ENCODE measurements around the gene RSRP1.
"Not testable (repeated sequence)": the region's sequence is repeated elsewhere in the genome, so short reads cannot be mapped to it uniquely, and the experiment has no call there.

RSRP1 gene

DNA sequence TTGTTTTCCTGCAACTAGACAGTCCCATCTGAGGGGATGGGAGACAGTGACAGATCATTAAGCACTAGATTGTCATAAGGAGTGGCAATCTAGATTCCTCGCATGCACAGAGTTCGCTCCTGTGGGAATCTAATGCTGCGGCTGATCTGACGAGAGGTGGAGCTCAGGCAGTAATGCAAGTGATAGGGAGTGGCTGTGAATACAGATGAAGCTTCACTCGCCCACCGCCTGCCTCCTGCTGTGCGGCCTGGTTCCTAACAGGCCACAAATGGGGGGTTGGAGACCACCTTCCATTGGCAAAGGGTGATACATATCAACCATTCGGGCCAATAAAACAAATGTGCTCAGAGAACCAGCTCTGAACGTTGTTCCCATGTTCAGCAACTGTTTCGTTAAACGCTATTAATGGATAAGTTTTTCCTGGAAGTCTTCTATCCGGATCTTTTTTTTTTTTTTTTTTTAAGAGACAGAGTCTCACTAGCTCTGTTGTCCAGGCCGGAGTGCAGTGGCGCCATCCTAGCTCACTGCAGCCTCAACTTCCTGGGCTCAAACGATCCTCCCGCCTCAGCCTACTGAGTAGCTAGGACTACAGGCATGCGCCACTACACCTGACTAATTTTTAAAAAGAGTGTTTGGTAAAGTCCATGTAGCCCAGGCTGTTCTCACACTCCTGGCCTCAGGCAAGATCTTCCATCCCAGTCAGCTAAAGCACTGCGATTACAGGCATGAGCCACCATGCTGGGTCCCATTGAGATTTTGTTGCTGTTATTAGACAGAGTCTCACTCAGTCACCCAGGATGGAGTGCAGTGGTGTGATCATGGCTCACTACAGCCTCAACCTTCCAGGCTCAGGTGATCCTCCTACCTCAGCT, 8.7 kb upstream of the RSRP1 start:
- DNase-seq, result no peak

DNA sequence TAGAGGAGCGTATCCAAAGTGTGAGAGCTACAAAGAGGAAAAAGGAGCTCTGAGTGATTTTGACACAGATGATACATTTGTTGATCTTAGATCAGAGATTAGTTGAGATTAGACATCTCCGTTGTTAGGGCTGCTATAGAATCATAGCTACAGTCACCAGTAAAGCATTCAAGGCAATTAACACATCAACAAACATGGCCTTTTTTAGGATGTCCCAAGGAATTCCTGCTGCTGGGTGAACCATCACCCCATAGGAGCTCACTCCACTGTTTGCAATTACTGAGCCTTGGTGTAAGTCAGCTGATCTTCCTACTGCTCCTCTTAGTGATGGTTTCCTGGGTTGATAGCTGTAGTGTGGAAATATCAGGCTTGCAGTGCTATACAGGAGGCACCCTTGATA, 6.7 kb upstream of the RSRP1 start:
- no peak for DNase-seq

GRCh38 chr1:25247829-25248754, 838 bp upstream of the RSRP1 start:
- no peak for DNase-seq

- peak; percentile 17 for DNase-seq
Observed at GRCh38 chr1:25246600-25247023, 642 bp downstream of the RSRP1 start.

DNA sequence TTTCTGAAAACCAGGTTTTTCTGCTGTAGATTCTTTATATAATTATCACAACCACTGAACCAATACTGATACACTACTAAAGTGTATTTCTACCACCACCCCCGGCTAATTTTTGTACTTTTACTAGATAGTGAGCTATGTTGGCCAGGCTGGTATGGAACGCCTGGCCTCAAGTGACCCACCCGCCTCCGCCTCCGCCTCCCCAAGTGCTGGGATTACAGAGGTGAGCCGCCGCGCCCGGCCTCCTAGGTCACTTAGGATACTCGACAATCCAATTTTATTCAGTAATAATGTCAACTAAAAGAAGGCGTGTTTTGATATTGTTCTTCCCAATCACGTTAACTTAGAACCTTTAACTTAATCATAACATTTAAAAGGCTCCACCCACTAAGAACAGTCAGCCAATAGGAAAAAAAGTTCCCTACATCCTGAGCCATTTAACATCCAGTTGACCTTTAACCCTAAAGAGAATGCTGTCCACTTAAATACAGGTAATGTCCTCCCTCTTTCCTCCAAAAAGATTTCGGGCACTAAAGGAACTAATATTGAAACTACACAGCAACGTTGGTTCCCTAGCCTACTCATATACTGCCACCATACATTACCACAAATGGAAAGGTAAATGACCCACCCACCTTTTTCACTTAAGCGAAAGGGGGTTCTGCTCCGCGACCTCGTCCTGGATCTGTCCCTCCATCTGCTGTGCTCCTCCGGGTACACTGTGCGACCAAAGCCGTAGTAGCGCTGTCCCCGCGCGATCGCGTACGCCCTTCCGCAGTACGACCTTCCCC, 1.2 kb downstream of the RSRP1 start:
- no peak for DNase-seq

- no peak for DNase-seq
Observed at GRCh38 chr1:25245393-25245792, 1.9 kb downstream of the RSRP1 start.

DNA sequence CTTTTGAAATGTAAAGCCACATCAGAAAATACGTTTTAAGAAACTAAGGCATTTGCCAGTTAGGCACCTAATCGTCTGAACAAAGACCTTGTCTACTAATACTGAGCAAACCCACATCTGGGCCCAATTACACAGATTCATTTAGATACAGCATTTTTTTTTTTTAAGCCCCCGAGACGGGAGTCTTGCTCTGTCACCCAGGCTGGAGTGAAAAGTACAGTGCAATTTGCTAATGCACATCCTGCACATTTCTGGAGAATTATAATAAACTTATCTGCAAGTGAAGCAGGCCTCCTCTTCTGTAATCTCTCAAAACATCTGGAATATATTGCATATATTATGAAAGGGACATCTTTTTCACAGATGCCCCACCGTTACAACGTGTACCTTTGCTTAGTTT, 3.3 kb downstream of the RSRP1 start:
- DNase-seq, result no peak

DNA sequence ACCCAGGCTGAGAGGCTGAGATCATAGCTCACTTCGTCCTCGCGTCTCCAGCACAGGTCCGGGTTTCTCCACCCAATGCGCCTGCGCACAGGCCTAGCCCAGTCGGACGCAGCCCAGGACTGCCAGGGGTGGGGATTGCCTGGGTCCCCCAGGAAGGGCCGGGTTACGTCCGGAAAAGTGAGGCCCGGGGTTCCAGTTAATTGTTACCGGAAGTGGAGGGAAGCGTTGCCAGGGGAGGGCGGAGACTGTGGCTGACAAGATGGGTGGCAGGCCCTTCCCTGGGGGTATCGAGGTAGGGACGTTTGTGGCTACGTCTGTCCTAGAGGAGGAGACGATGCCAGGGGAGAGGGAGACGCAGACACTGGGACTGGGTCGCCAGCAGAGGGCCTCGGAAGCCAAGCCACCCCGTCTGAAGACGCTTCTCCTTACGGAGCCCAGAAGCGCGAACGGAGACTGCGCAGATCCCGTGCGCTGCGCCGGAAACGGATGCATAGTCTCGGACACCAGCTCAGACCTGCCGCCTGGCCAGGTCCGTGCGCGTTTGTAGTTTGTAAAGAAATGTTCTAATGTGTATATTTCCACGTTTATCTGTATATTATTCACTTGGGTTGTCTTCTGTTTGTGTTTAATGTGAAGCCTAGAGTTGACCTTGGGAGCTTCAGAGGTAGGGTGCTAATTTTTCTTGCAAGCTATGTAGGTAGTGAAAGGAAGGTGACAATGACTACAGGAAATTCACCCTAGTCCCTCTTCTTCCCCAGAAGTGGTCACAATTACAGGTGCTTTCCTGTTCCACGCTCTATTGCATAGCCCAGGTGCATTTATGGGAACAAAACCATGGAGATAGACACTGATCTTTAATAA, 7.3 kb downstream of the RSRP1 start:
- peak; percentile 72 for DNase-seq

- no peak for DNase-seq
Observed at GRCh38 chr1:25238046-25238445, 9.2 kb downstream of the RSRP1 start.

GRCh38 chr1:25236261-25236660, 11.0 kb downstream of the RSRP1 start:
- not testable (repeated sequence) for DNase-seq

GRCh38 chr1:25235411-25235810, 11.8 kb downstream of the RSRP1 start:
- not testable (repeated sequence) for DNase-seq

DNA sequence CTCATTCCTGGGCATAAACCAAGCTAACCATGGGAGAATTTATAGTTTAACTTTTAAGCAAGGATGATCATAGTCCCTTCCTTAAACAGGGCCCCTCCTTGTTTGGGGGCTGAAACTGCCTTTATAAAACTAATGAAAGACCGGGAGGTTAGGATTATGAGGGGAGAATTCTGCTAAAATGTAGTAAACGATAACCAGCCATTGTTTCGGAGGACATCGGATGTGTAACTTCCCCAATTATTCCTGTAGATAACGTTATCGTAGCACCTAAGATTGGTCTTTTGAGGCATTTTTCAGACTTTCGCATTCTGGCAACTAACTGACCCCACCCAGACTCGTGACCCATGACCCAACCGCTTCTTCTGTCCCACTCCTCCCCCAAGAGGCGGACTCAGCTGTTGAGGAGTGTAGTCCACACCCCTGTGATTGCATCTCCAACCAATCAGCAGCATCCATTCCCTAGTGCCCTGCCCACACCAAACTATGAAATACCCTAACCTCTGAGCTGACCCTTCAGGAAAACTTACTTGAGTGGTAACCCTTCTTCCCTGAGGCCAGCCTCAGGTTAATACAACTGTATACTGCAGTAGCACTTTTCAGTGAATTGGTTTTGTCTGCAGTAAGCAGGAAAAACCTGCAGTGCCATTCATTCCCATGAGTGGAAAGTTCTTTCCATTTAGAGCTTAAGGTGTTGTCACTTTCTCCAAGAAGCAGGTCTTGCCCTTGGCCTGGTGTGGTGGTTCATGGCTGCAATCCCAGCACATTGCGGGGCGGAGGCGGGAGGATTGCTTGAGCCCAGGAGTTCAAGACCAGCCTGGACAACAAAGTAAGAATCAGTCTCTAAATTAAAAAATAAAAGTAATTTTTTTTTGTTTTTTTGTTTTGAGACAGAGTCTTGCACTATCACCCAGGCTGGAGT, 14.1 kb downstream of the RSRP1 start:
- DNase-seq, result peak; percentile 26

GRCh38 chr1:25232027-25232865, 15.0 kb downstream of the RSRP1 start, which contains the start of gene SYF2:
Gene SYF2, minus strand, starts transcription at chr1:25232502. Its CDS starts 35 bp downstream, at chr1:25232467.
- peak; percentile 83 for DNase-seq

DNA sequence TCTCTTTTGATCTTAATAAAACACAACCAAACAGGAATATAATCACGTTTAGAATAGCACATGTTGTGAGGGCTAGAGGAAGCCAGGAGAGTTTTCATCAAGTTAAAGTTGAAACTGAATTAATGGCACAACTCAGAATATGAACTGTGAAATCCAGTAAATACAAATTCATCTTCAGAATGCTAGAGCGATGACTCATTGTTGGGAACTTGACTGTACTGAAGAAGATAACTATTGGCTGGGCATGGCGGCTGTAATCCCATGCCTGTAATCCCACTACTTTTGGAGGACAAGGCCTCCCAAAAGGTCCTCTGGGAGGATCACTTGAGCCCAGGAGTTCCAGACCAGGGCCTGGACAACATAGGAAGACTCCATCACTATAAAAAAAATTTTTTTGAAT, 23.8 kb downstream of the RSRP1 start:
- DNase-seq, result no peak

GRCh38 chr1:25222606-25223005, 24.6 kb downstream of the RSRP1 start:
- no peak for DNase-seq

DNA sequence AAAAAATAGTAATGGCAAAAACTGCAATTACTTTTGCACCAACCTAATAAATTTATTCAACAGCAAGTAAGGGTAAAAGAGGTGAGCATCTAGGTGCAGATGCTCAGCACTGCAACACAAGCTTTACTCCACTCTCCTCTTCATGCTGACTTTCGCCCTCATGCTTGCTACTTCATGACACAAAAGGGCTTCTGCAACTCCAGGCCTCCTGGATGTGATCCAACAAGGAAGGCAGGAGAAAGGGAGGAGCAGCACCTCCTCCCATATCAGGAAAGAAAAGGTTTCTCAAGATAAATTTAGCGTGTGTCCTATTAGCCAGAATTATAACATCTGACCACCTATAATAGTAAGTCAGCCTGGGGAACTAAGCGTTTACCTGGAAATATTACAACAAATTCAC, 26.6 kb downstream of the RSRP1 start:
- DNase-seq, result no peak

- DNase-seq, result no peak
Observed at GRCh38 chr1:25219661-25220251, 27.5 kb downstream of the RSRP1 start.

DNA sequence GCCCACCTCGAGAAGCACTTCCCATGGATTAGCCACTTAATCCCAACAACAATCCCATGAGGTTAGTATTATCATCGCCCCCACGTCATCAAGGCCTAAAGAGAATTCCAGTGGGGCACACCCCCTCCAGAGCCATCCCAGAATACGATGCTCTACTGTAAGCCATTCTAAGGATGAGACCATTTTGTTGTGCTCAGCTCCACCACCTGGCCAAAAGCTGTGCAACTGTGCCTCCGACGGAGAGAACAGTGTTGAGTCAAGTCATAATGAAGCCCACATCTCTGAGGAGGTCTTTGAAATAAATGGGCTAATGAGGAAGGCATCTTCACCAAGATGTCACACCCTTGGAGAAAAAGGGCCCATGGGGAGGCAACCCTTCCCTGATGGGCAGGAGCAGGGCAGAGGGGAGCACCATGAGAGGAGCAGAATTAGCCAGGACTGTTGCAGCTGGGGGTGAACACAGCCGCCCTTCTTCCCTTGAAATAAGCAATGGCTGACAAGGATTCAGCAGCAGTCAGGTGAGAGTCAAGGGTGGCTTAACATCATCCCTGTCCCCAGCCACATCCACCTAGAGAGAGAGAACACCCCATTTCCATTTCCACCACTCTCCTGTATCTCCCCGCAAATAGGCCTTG, 29.5 kb downstream of the RSRP1 start:
- no peak for DNase-seq

GRCh38 chr1:25217015-25217414, 30.2 kb downstream of the RSRP1 start:
- no peak for DNase-seq
